B cell (primary cell): ENCODE results near the gene CD164. TPM values are rescaled to one million over a fixed set of nuclear protein-coding genes. Genes with fewer than 3 reads are reported as not detected.

Experiments used
- ATAC-seq: fragments of 200-7000 bp; cut with Tn5 transposase; one replicate; pipeline ENCODE4 v1.10.0; 2021; ENCODE audit warnings: low read depth, mild to moderate bottlenecking, moderate number of reproducible peaks, moderate library complexity
- CTCF ChIA-PET: fragments of 350-600 bp; sonication (Branson Sonifier 250); formaldehyde crosslinking; loops from one replicate; lab custom pipeline; 2021; ENCODE audit warnings: antibody characterized with exemption, inconsistent platforms; lab: Charles Lee
- POLR2A ChIA-PET: fragments of 350-600 bp; sonication (Branson Sonifier 250); formaldehyde crosslinking; loops from one replicate; lab custom pipeline; 2021; ENCODE audit warnings: antibody characterized with exemption; lab: Charles Lee
- DNase-seq: peaks from one replicate; pipeline ENCODE4 v3.0.0; 2013
- H2AFZ ChIP-seq: 2 replicates; pipeline ENCODE4 v1.6.1; 2012; ENCODE audit warnings: mild to moderate bottlenecking, low read depth, low read length; ENCODE audit not compliant: insufficient read depth, poor library complexity, severe bottlenecking
- H3K27ac ChIP-seq, 2 donors: 1 replicate in 1 of 2; 2 replicates in 1 of 2; pipeline ENCODE4 v1.5.1; 2012 to 2013; ENCODE audit warnings: low read length in 2 of 2, mild to moderate bottlenecking in 2 of 2, moderate library complexity in 1 of 2
- H3K27me3 ChIP-seq, 4 experiments: fragments of 200-600 bp in 1 of 4; sonication (generic) in 1 of 4; replicated peaks in 1 of 4; 1 replicate in 2 of 4; 2 replicates in 2 of 4; pipeline versions ENCODE4 v1.6.1 to v1.7.0; 2013 to 2016; ENCODE audit warnings: low read length in 3 of 4, mild to moderate bottlenecking in 2 of 4, mixed read lengths in 1 of 4, moderate library complexity in 1 of 4; ENCODE audit not compliant: insufficient read depth in 4 of 4, control insufficient read depth in 3 of 4; ENCODE audit errors: control extremely low read depth in 1 of 4
- H3K36me3 ChIP-seq, 2 experiments: replicated peaks in 1 of 2; 1 replicate in 1 of 2; 2 replicates in 1 of 2; pipeline versions ENCODE4 v1.6.1 to v1.7.1; 2013; ENCODE audit warnings: low read length in 1 of 2; ENCODE audit not compliant: insufficient read depth in 2 of 2, control insufficient read depth in 1 of 2; ENCODE audit errors: control extremely low read depth in 1 of 2, extremely low read depth in 1 of 2
- H3K4me1 ChIP-seq, 2 donors: fragments of 200-600 bp in 1 of 2; sonication (generic) in 1 of 2; 1 replicate in 1 of 2; 2 replicates in 1 of 2; pipeline versions ENCODE4 v1.5.1 to v1.6.1; 2013 to 2017; ENCODE audit warnings: low read length in 2 of 2; ENCODE audit not compliant: control insufficient read depth in 2 of 2, insufficient read depth in 2 of 2
- H3K4me2 ChIP-seq: replicated peaks from 2 replicates; pipeline ENCODE3; 2012; ENCODE audit warnings: mild to moderate bottlenecking, low read depth, low read length; ENCODE audit not compliant: poor library complexity, severe bottlenecking
- H3K4me3 ChIP-seq, 5 experiments: fragments of 200-600 bp in 1 of 5; sonication (generic) in 1 of 5; 1 replicate in 3 of 5; 2 replicates in 2 of 5; pipeline versions ENCODE4 v1.5.1 to v1.7.0; 2011 to 2016; ENCODE audit warnings: low read length in 4 of 5, mild to moderate bottlenecking in 4 of 5, low read depth in 2 of 5, control low read depth in 1 of 5, moderate library complexity in 1 of 5; ENCODE audit not compliant: insufficient read depth in 1 of 5; ENCODE audit errors: control extremely low read depth in 1 of 5, extremely low read depth in 1 of 5
- H3K79me2 ChIP-seq: fragments of 200-600 bp; sonication (generic); one replicate; pipeline ENCODE4 v1.6.0; 2016; ENCODE audit warnings: low read length; ENCODE audit not compliant: control insufficient read depth, insufficient read depth
- H3K9ac ChIP-seq: fragments of 200-600 bp; sonication (generic); 2 replicates; pipeline ENCODE4 v1.6.1; 2017; ENCODE audit warnings: mild to moderate bottlenecking, low read length, moderate library complexity
- H3K9me3 ChIP-seq, 3 donors: one replicate each; pipeline versions ENCODE4 v1.6.1 to v1.7.1; 2013; ENCODE audit warnings: low read length in 2 of 3; ENCODE audit not compliant: control insufficient read depth in 2 of 3, insufficient read depth in 1 of 3; ENCODE audit errors: control extremely low read depth in 1 of 3
- H4K20me1 ChIP-seq: 2 replicates; pipeline ENCODE4 v1.6.0; 2012; ENCODE audit warnings: mild to moderate bottlenecking, low read length; ENCODE audit not compliant: insufficient read depth, control insufficient read depth, poor library complexity, severe bottlenecking
- H3K27ac Mint-ChIP-seq: one replicate; pipeline ENCODE4 v1.8.0; 2021; ENCODE audit warnings: mixed read lengths
- H3K27me3 Mint-ChIP-seq: one replicate; pipeline ENCODE4 v1.8.0; 2021; ENCODE audit warnings: mixed read lengths
- H3K4me1 Mint-ChIP-seq: one replicate; pipeline ENCODE4 v1.8.0; 2021; ENCODE audit warnings: mixed read lengths
- H3K4me3 Mint-ChIP-seq: one replicate; pipeline ENCODE4 v1.8.0; 2021; ENCODE audit warnings: mixed read lengths
- H3K9me3 Mint-ChIP-seq: one replicate; pipeline ENCODE4 v1.8.0; 2022; ENCODE audit warnings: mixed read lengths; ENCODE audit not compliant: insufficient read depth
- EZH2 ChIP-seq: IDR thresholded peaks from 2 replicates; pipeline ENCODE4 v1.6.1; 2012; ENCODE audit warnings: borderline replicate concordance, low read depth, mild to moderate bottlenecking, moderate library complexity, low read length; ENCODE audit not compliant: insufficient read depth, poor library complexity, severe bottlenecking
- WGBS: methylation state at CpG from one replicate; pipeline ENCODE4 v1.1.5; 2013; ENCODE audit warnings: missing lambda C conversion rate; ENCODE audit not compliant: insufficient coverage; 5-methylcytosine and 5-hydroxymethylcytosine counted together
- intact Hi-C: fragments of 100-400 bp; cut with micrococcal nuclease; formaldehyde crosslinking; loops from one replicate; pipeline ENCODE4 v1.10.0; 2022
- polyA plus RNA-seq: library from polyadenylated mRNA; depleted of rRNA; stranded (reverse); fragments of >200 nt; gene quantifications from 2 replicates; pipeline ENCODE4 v1.2.3, GENCODE V29; 2012
- total RNA-seq, 2 donors: library from RNA; stranded (reverse); fragments of 120-200 nt in 1 of 2; gene quantifications; 1 replicate in 1 of 2; 2 replicates in 1 of 2; pipeline versions ENCODE4 v1.2.3 to v1.2.4, GENCODE V29; 2013 to 2022
- TF ChIP-seq, protein P1 (sequence below): fragments of 200-600 bp; IDR thresholded peaks from one replicate; pipeline ENCODE4 v1.8.0; 2022; ENCODE audit warnings: antibody characterized with exemption, mild to moderate bottlenecking

CD164 gene
- total and polyA plus RNA-seq, 2 donors (not counting 1 experiment from before 2014, with no cell fraction given), result 63.4 to 184 TPM

- H3K4me3 Mint-ChIP-seq, result no peak overlapping the region
- H3K27me3 Mint-ChIP-seq, result peaks cover 4% of the 10 kb centered on the region
- POLR2A ChIA-PET, result no interaction called here
- WGBS, result 44% methylated on average over 5 of the region's 5 CpGs
- Histone ChIP-seq H3K4me2 (no peak overlapping the region), H3K36me3 (no peaks in the 10 kb centered on the region), H3K4me1 (peaks cover 0 to 11% of the 10 kb centered on the region in 2 donors), H2AFZ (no peak overlapping the region), H3K4me3 (no peak overlapping the region), H3K27ac (no peak overlapping the region), H3K79me2 (no peaks in the 10 kb centered on the region), H3K9me3 (no peaks in the 10 kb centered on the region), H4K20me1 (no peaks in the 10 kb centered on the region), H3K9ac (no peak overlapping the region), H3K27me3 (no peaks in the 10 kb centered on the region)
- no peak for TF ChIP-seq EZH2
- TF ChIP-seq, protein P1, sequence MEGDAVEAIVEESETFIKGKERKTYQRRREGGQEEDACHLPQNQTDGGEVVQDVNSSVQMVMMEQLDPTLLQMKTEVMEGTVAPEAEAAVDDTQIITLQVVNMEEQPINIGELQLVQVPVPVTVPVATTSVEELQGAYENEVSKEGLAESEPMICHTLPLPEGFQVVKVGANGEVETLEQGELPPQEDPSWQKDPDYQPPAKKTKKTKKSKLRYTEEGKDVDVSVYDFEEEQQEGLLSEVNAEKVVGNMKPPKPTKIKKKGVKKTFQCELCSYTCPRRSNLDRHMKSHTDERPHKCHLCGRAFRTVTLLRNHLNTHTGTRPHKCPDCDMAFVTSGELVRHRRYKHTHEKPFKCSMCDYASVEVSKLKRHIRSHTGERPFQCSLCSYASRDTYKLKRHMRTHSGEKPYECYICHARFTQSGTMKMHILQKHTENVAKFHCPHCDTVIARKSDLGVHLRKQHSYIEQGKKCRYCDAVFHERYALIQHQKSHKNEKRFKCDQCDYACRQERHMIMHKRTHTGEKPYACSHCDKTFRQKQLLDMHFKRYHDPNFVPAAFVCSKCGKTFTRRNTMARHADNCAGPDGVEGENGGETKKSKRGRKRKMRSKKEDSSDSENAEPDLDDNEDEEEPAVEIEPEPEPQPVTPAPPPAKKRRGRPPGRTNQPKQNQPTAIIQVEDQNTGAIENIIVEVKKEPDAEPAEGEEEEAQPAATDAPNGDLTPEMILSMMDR, result no peak
- H3K9me3 Mint-ChIP-seq, result no peaks in the 10 kb centered on the region
- intact Hi-C loops, result no loop called here
- no peak overlapping the region for H3K27ac Mint-ChIP-seq
- CTCF ChIA-PET, result interaction anchor here (4.6 kb wide), 1 partner anchor 9 kb away, joined by 26 read pairs; the partner anchor contains the start of gene CD164
- ATAC-seq (no peak), DNase-seq (no peak)
- peaks cover 8% of the 10 kb centered on the region for H3K4me1 Mint-ChIP-seq
Observed at GRCh38 chr6:109393157-109393885, 11.1 kb upstream of the CD164 start.

- H4K20me1 ChIP-seq, result no peaks in the 10 kb centered on the region
- Mint-ChIP-seq H3K9me3 (no peaks in the 10 kb centered on the region), H3K4me1 (peaks cover 8% of the 10 kb centered on the region), H3K27me3 (no peaks in the 10 kb centered on the region), H3K27ac (no peak overlapping the region), H3K4me3 (no peak overlapping the region)
- no peaks in the 10 kb centered on the region for H3K9me3 ChIP-seq
- no peak for TF ChIP-seq EZH2
- TF ChIP-seq, protein P1, result no peak
- POLR2A ChIA-PET, result interaction anchor here (0.6 kb wide), 1 partner anchor 424 kb away, joined by 3 read pairs; no protein-coding TSS in a partner anchor
- H3K4me1 ChIP-seq, result peaks cover 2 to 13% of the 10 kb centered on the region in 2 donors
- no peak overlapping the region for H3K4me2 ChIP-seq
- ATAC-seq (no peak), DNase-seq (no peak)
- peaks cover 2% of the 10 kb centered on the region for H3K79me2 ChIP-seq
- intact Hi-C loops, result no loop called here
- H3K27ac ChIP-seq, result no peak overlapping the region
- H3K9ac ChIP-seq, result no peak overlapping the region
- no peaks in the 10 kb centered on the region for H3K27me3 ChIP-seq
- H3K4me3 ChIP-seq, result no peak overlapping the region
- WGBS, result 91% methylated on average over 5 of the region's 6 CpGs
- CTCF ChIA-PET, result interaction anchor here (1.2 kb wide), 1 partner anchor 650 kb away, joined by 6 read pairs; no protein-coding TSS in a partner anchor
- H3K36me3 ChIP-seq, result no peaks in the 10 kb centered on the region
- H2AFZ ChIP-seq, result no peak overlapping the region
Observed at GRCh38 chr6:109389650-109390274, 7.5 kb upstream of the CD164 start.
